NCI-H82 (cell line): ENCODE measurements around the gene SMIM26.

ENCODE experiments used
- DNase-seq: peaks from one replicate; lab custom pipeline; 2025; lab: John Stamatoyannopoulos, UW

The SMIM26 gene

DNA sequence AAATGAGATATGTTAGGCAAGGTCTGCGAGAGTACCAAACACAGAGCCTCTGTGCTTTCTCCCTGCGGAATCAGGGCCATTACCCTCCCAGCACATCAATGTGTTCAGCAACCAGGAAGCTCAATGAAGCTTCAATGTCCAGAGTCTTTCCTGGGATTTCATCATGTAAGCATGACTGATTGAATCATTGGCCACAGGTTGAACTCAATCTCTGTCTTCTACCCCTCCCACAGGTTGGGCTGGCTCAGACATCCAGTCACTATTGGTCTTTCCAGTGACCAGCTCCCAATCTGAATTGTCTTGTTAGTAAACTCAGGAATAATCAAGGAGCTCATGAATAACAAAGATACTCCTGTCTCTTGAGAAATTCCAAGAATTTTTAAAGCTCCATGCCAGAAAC lies 17.9 kb downstream of the SMIM26 start:
- DNase-seq = no peak

DNA sequence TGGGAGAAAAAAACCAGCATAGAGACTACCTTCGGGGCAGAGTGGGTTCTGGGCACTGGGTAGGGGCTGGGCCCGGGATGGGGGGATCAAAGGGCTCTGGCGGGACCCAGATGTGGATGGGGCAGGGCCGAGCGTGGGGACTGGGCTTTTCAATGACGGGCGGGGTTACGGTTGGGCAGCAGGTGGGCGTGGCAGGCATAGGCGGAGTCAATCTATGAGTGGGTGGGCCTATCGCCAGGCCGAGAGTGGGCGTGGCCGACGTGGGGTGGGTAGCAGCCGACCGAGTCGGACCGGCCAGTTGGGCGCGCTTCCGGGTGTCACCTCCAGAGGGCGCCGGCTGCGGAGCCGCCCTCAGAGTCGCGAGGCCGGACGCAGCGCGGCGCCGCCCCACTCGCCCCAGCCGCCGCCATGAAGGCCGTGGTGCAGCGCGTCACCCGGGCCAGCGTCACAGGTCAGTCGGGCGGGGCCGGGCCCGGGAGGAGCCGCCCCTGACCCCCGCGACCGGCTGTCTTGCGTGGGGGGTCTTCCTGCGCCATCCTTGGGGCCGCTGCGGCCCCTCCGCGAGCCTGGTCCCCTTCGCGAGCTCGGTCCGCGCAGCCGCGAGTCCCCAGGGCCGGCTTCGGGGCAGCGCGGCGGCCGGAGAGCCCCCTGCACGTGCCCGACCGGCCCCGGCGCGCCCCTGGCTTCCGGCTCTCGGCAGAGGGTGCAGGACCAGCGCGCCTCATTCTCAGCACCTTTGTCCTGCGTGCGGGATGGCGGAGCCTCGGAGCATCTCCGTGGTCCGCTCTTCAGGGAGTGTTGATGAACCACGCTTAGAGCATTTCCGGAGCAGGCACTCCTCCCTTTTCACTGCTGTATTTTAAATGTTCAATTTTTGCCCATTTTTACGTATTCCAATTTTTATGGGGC lies 20.7 kb downstream of the SMIM26 start, which contains the start of gene DTD1:
DTD1 (plus strand) TSS at position 390 of the 909 bp plus-strand sequence; CDS start at position 409, 19 bp downstream.
- peak; percentile 96 for DNase-seq

GRCh38 chr20:18588574-18588933 lies 21.3 kb downstream of the SMIM26 start:
- peak; percentile 64 for DNase-seq

GRCh38 chr20:18589941-18590674 lies 22.9 kb downstream of the SMIM26 start:
- DNase-seq = peak; percentile 13

DNA sequence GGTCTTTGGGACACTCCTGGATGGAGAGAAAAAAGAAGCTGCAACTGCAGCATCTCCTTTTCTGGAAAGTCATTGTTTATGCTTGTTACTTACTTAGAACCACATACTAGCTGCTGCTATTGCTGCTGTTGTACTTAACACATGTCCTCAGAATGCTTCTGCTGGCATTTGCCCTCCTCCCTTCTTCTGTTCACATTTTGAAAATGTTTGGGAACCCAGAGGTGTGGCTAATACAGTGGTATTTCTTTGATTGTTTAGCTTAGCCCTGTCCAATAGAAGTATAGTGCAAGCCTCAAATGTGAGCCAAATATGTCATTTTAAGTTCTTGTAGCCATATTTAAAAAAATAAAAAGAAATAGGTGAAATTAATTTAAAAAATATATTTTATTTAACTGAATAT lies 29.0 kb downstream of the SMIM26 start:
- DNase-seq = no peak

DNA sequence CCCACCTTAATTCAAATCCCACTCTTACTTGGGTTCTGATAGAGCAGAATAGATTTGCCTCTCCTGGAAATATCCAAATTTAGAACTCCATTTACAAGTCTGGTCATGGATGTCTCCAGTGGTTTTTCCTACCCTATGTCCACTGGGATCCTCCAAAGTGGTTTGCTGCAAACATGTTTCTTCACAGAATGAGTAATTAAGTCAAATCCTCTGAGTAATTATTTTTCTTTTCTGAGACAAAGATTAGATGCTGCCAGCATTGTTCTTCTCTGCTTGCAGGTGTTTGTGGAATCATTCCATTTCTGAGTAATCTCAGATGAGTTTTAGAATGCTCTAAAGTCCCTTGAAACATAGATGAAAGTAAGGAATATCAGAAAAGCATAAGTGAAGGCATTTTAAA lies 42.5 kb downstream of the SMIM26 start:
- DNase-seq = no peak

GRCh38 chr20:18611492-18611891 lies 44.3 kb downstream of the SMIM26 start:
- DNase-seq = no peak

DNA sequence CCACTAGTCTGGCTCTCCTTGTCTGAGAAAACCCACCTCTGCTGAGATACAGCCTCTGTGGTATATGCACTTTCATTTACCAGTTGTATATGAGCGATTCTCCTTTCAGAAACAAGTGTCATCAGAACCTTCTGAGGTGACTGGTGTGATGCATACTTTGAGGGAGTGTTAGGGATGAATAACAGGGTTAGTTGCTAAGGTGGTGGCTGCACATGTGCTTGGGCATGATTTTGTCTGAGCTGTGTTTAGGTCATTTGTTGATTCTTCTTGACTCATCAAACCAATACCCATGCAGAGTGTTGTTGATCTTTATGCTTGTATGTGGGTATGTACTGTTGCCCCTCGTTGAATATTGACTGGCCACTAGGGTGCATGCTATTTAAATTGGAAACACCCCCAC lies 46.3 kb downstream of the SMIM26 start:
- DNase-seq = no peak

- DNase-seq = no peak
Observed at GRCh38 chr20:18614244-18614643, 47.0 kb downstream of the SMIM26 start.

DNA sequence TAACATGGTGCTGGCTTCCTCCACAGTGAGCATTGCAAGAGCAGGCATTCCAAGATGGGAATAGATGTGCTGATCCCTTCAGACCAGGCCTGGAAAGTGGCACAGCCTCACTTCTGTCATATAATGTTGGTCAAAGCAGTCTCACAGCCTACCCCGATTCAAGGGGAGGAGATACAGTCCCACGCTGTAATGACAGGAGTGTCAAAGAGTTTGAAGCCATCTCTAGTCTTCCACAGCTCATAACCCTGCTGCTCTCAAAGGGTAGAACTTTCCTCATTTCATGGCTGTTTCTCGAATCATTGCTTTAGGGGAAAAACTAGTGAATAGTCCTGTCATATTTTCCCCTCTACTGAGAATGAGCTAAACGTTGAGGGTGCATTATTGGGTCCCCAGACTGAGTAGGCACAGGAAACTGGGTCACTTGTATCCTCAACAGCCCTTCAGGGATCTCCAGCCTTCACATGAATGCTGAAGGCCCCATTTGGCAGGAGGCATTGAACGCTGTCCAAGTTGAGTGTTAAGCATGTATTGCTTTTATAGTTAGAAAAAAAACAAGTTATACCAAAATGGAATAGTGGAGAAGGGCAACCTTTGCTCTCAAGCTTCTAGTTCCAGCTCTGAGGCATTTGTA lies 47.9 kb downstream of the SMIM26 start:
- no peak for DNase-seq
